Endodermal cell (in vitro differentiated cells): ENCODE measurements around the gene OAT. TPM values are rescaled to one million over a fixed set of nuclear protein-coding genes. Genes with fewer than 3 reads are reported as not detected.

Experiments used
- DNase-seq: peaks from one replicate; pipeline ENCODE4 v3.0.0-alpha.2; 2017
- H3K27ac ChIP-seq: 2 replicates; pipeline ENCODE4 v1.5.1; 2013; ENCODE audit warnings: mild to moderate bottlenecking, low read depth, low read length, moderate library complexity
- H3K27me3 ChIP-seq: 2 replicates; pipeline ENCODE4 v1.6.1; 2013; ENCODE audit warnings: mild to moderate bottlenecking, low read length, moderate library complexity; ENCODE audit not compliant: insufficient read depth, control insufficient read depth, poor library complexity, severe bottlenecking
- H3K36me3 ChIP-seq: 2 replicates; pipeline ENCODE4 v1.7.0; 2013; ENCODE audit warnings: mild to moderate bottlenecking, low read length, moderate library complexity; ENCODE audit not compliant: control insufficient read depth, insufficient read depth
- H3K4me1 ChIP-seq: one replicate; pipeline ENCODE4 v1.7.0; 2013; ENCODE audit warnings: low read length; ENCODE audit not compliant: control insufficient read depth, insufficient read depth
- H3K4me3 ChIP-seq: 2 replicates; pipeline ENCODE4 v1.5.1; 2013; ENCODE audit warnings: mild to moderate bottlenecking, low read length, moderate library complexity
- H3K9ac ChIP-seq: 2 replicates; pipeline ENCODE4 v1.6.1; 2013; ENCODE audit warnings: mild to moderate bottlenecking, low read length, moderate library complexity; ENCODE audit not compliant: poor library complexity, severe bottlenecking; ENCODE audit errors: extremely low read depth
- H3K9me3 ChIP-seq: 2 replicates; pipeline ENCODE4 v1.6.1; 2013; ENCODE audit warnings: mild to moderate bottlenecking, low read length, moderate library complexity; ENCODE audit not compliant: control insufficient read depth
- H3K27ac Mint-ChIP-seq: 2 replicates; pipeline ENCODE4 v1.8.0; 2020; ENCODE audit warnings: mixed read lengths
- H3K27me3 Mint-ChIP-seq: 2 replicates; pipeline ENCODE4 v1.8.0; 2021; ENCODE audit warnings: mild to moderate bottlenecking, mixed read lengths; ENCODE audit not compliant: insufficient read depth
- H3K36me3 Mint-ChIP-seq: 2 replicates; pipeline ENCODE4 v1.8.0; 2020; ENCODE audit warnings: low read depth, mixed read lengths
- H3K4me1 Mint-ChIP-seq: 2 replicates; pipeline ENCODE4 v1.8.0; 2020; ENCODE audit warnings: mixed read lengths
- H3K4me3 Mint-ChIP-seq: 2 replicates; pipeline ENCODE4 v1.8.0; 2020; ENCODE audit warnings: mild to moderate bottlenecking, moderate library complexity, mixed read lengths
- H3K9me3 Mint-ChIP-seq: 2 replicates; pipeline ENCODE4 v1.8.0; 2020; ENCODE audit warnings: mild to moderate bottlenecking, mixed read lengths
- WGBS, 2 experiments: methylation state at CpG; one replicate each; pipeline versions ENCODE4 v1.1.5 to v1.1.7; 2013; ENCODE audit warnings: missing lambda C conversion rate in 2 of 2, mixed read lengths in 1 of 2; ENCODE audit not compliant: insufficient coverage in 1 of 2, insufficient read length in 1 of 2; 5-methylcytosine and 5-hydroxymethylcytosine counted together
- total RNA-seq, 2 donors: library from RNA; stranded (reverse); fragmentation: NEBNext Ultra II Directional in 1 of 2; extraction: Animal tissue kit (Norgen Biotek cat#: 25700) in 1 of 2; gene quantifications; 2 replicates in 1 of 2; 3 replicates in 1 of 2; pipeline ENCODE4 v1.2.1, GENCODE V29; 2021
- TF ChIP-seq, protein P1 (sequence below): fragments of 200-600 bp; sonication (generic); conservative IDR thresholded peaks from 2 replicates; pipeline ENCODE4 v1.5.0; 2021; ENCODE audit warnings: antibody characterized with exemption, mild to moderate bottlenecking

Gene OAT
- total RNA-seq, 2 donors from 2014 or later, result 58.6 to 71.6 TPM

DNA sequence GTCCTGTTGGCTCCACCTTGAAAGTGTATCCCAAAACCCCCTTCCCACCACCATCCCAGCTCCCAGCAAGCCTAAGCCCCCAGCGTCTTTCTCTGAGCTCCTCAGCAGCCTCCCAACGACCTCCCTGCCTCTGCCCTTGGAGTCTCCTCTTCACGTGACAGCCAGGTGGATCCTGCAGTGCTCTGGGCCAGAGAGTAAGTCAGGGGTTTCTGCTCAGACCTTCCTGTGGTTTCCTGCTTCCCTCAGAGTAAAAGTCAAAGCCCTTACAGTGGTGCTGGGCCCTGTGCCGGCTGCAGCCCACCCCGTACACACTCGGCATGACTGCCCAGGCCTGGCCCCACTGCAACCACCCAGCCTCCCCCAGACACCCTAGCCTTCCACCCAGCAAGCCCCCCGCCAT is 51.9 kb downstream of the OAT start:
- Histone ChIP-seq H3K4me3 (no peak overlapping the region), H3K4me1 (no peaks in the 10 kb centered on the region), H3K9ac (no peak overlapping the region), H3K36me3 (no peaks in the 10 kb centered on the region), H3K27me3 (no peaks in the 10 kb centered on the region), H3K9me3 (no peaks in the 10 kb centered on the region), H3K27ac (no peak overlapping the region)
- no peaks in the 10 kb centered on the region for H3K4me1 Mint-ChIP-seq
- no peak overlapping the region for H3K4me3 Mint-ChIP-seq
- peaks cover 9% of the 10 kb centered on the region for H3K27me3 Mint-ChIP-seq
- TF ChIP-seq, protein P1, sequence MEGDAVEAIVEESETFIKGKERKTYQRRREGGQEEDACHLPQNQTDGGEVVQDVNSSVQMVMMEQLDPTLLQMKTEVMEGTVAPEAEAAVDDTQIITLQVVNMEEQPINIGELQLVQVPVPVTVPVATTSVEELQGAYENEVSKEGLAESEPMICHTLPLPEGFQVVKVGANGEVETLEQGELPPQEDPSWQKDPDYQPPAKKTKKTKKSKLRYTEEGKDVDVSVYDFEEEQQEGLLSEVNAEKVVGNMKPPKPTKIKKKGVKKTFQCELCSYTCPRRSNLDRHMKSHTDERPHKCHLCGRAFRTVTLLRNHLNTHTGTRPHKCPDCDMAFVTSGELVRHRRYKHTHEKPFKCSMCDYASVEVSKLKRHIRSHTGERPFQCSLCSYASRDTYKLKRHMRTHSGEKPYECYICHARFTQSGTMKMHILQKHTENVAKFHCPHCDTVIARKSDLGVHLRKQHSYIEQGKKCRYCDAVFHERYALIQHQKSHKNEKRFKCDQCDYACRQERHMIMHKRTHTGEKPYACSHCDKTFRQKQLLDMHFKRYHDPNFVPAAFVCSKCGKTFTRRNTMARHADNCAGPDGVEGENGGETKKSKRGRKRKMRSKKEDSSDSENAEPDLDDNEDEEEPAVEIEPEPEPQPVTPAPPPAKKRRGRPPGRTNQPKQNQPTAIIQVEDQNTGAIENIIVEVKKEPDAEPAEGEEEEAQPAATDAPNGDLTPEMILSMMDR, result no peak
- H3K36me3 Mint-ChIP-seq, result no peaks in the 10 kb centered on the region
- H3K9me3 Mint-ChIP-seq, result peaks cover 1% of the 10 kb centered on the region
- WGBS, 2 experiments, result 87 to 88% methylated on average over 7 of the region's 7 CpGs
- no peak overlapping the region for H3K27ac Mint-ChIP-seq
- no peak for DNase-seq

DNA sequence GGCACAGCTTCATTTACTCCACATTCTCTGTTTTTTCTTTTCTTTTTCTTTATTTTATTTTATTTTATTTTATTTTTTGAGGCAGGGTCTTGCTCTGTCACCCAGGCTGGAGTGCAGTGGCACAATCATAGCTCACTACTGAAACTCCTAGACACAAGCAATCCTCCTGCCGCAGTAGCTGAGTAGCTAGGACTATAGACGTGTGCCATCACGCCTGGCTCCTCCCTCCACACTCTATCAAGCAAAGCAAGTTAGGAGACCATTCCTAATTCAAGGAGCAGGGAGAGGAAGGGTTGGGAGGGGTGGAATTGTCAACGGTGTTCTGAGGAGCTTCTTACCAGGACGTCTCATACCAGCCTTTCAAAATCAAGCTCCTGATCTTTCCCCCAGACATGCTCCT is 52.4 kb downstream of the OAT start:
- no peaks in the 10 kb centered on the region for H3K27me3 ChIP-seq
- no peaks in the 10 kb centered on the region for H3K36me3 Mint-ChIP-seq
- no peak overlapping the region for H3K27ac ChIP-seq
- H3K27me3 Mint-ChIP-seq, result peaks cover 6% of the 10 kb centered on the region
- H3K4me3 ChIP-seq, result no peak overlapping the region
- H3K4me1 ChIP-seq, result no peaks in the 10 kb centered on the region
- 69 to 90% methylated on average over 2 to 5 of the region's 5 CpGs for WGBS, 2 experiments
- DNase-seq, result no peak
- H3K9ac ChIP-seq, result no peak overlapping the region
- H3K27ac Mint-ChIP-seq, result no peak overlapping the region
- H3K9me3 Mint-ChIP-seq, result no peaks in the 10 kb centered on the region
- no peaks in the 10 kb centered on the region for H3K4me1 Mint-ChIP-seq
- H3K9me3 ChIP-seq, result no peaks in the 10 kb centered on the region
- H3K4me3 Mint-ChIP-seq, result no peak overlapping the region
- TF ChIP-seq, protein P1, result no peak
- no peaks in the 10 kb centered on the region for H3K36me3 ChIP-seq

DNA sequence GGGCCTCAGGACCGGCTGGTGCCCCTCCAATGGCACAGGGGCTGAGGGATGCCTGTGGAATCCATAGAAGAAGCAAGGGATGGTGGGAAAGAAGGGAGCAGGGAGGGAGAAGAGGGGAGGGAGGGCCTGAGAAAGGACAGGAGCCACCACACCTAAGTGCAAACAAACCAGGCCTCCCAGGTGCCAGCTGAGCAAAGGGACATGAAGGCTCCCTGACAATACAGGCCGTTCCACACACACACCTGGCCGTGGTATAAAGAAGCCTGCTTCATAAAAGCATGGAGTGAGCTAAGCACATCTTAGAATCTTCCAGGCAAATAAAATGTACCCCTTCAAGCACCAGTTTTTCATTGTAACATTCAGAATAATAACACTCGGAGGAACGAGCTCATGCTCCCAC is 54.0 kb downstream of the OAT start:
- Histone ChIP-seq H3K9me3 (no peaks in the 10 kb centered on the region), H3K4me1 (no peaks in the 10 kb centered on the region), H3K27me3 (no peaks in the 10 kb centered on the region), H3K27ac (no peak overlapping the region), H3K36me3 (no peaks in the 10 kb centered on the region), H3K9ac (no peak overlapping the region), H3K4me3 (no peak overlapping the region)
- no peak for DNase-seq
- TF ChIP-seq, protein P1, result no peak
- Mint-ChIP-seq H3K36me3 (no peaks in the 10 kb centered on the region), H3K4me3 (no peak overlapping the region), H3K4me1 (no peaks in the 10 kb centered on the region), H3K27me3 (no peaks in the 10 kb centered on the region), H3K27ac (no peak overlapping the region), H3K9me3 (no peaks in the 10 kb centered on the region)
- 85 to 94% methylated on average over 4 to 5 of the region's 5 CpGs for WGBS, 2 experiments
